ENCODE measurements around the gene TMEM245. TPM values are rescaled to one million over a fixed set of nuclear protein-coding genes. Genes with fewer than 3 reads are reported as not detected.

Gene TMEM245
- total RNA-seq, 1 experiment from 2014 or later, result 37.9 TPM

GRCh38 chr9:109020581-109021511, 98.9 kb downstream of the TMEM245 start:
- no peak overlapping the region for H3K27ac ChIP-seq (ENCODE audit: low read length)
- no peak for DNase-seq
- peaks cover 10% of the 10 kb centered on the region; the same call in 1 of the 2 replicates for H3K36me3 ChIP-seq (ENCODE audit: insufficient read depth, low read length)
- no peaks in the 10 kb centered on the region for H3K27me3 ChIP-seq (ENCODE audit: low read length)
- peaks cover 35% of the 10 kb centered on the region for H3K4me1 ChIP-seq (ENCODE audit: low read length)
- no peak overlapping the region for H3K4me3 ChIP-seq (ENCODE audit: low read length)
- no peak overlapping the region for H3K9ac ChIP-seq (ENCODE audit: low read length)
- H3K4me2 ChIP-seq (ENCODE audit: low read depth, low read length, poor library complexity, severe bottlenecking), result no peak overlapping the region
- H3K9me2 ChIP-seq (replicated peaks; ENCODE audit: insufficient read depth, low read length), result no peaks in the 10 kb centered on the region
- no peaks in the 10 kb centered on the region for H3K9me3 ChIP-seq (ENCODE audit: low read length)
- H2AFZ ChIP-seq (ENCODE audit: low read length), result no peak overlapping the region
- peaks cover 42% of the 10 kb centered on the region for H3K79me2 ChIP-seq (ENCODE audit: low read length)
- H4K20me1 ChIP-seq (ENCODE audit: insufficient read depth, low read depth, low read length), result no peaks in the 10 kb centered on the region

DNA sequence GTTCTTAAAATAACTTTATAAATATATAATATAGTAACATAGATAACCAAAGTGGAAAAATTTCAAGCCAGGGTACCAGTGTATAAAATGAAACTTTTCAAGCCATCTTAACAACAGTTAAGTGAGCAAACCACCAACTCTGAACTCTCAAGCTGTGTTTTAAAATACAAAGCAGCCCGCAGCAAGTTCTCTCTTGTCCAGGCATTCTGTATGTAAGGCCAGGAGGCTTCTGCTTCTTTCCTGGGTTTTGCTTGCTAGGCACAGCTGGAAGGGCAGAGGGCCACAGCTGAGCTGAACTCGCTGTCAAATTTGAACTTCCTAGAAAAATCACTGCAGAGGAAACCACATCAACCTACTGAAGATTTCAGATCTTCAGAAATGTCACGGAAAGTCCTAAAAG, 99.6 kb downstream of the TMEM245 start:
- no peak for DNase-seq
- Histone ChIP-seq H3K9ac (ENCODE audit: low read length) (no peak overlapping the region), H3K4me1 (ENCODE audit: low read length) (peaks cover 35% of the 10 kb centered on the region), H3K36me3 (ENCODE audit: insufficient read depth, low read length) (peaks cover 10% of the 10 kb centered on the region; the same call in 1 of the 2 replicates), H3K79me2 (ENCODE audit: low read length) (peaks cover 38% of the 10 kb centered on the region), H2AFZ (ENCODE audit: low read length) (no peak overlapping the region), H3K4me2 (ENCODE audit: low read depth, low read length, poor library complexity, severe bottlenecking) (no peak overlapping the region), H3K4me3 (ENCODE audit: low read length) (no peak overlapping the region), H3K27ac (ENCODE audit: low read length) (no peak overlapping the region), H3K27me3 (ENCODE audit: low read length) (no peaks in the 10 kb centered on the region), H3K9me3 (ENCODE audit: low read length) (no peaks in the 10 kb centered on the region), H4K20me1 (ENCODE audit: insufficient read depth, low read depth, low read length) (no peaks in the 10 kb centered on the region), H3K9me2 (replicated peaks; ENCODE audit: insufficient read depth, low read length) (no peaks in the 10 kb centered on the region)

- Histone ChIP-seq H3K4me1 (ENCODE audit: low read length) (peaks cover 35% of the 10 kb centered on the region), H3K27me3 (ENCODE audit: low read length) (no peaks in the 10 kb centered on the region), H3K4me3 (ENCODE audit: low read length) (no peak overlapping the region), H3K36me3 (ENCODE audit: insufficient read depth, low read length) (peaks cover 10% of the 10 kb centered on the region; the same call in 1 of the 2 replicates), H3K9me3 (ENCODE audit: low read length) (no peaks in the 10 kb centered on the region), H3K27ac (ENCODE audit: low read length) (no peak overlapping the region), H3K9me2 (replicated peaks; ENCODE audit: insufficient read depth, low read length) (no peaks in the 10 kb centered on the region), H3K9ac (ENCODE audit: low read length) (no peak overlapping the region), H2AFZ (ENCODE audit: low read length) (no peak overlapping the region), H4K20me1 (ENCODE audit: insufficient read depth, low read depth, low read length) (no peaks in the 10 kb centered on the region), H3K79me2 (ENCODE audit: low read length) (peaks cover 31% of the 10 kb centered on the region), H3K4me2 (ENCODE audit: low read depth, low read length, poor library complexity, severe bottlenecking) (no peak overlapping the region)
- DNase-seq, result no peak
Observed at GRCh38 chr9:109019420-109019819, 100.3 kb downstream of the TMEM245 start.

- H3K27me3 ChIP-seq (ENCODE audit: low read length), result no peaks in the 10 kb centered on the region
- H3K9me2 ChIP-seq (replicated peaks; ENCODE audit: insufficient read depth, low read length), result no peaks in the 10 kb centered on the region
- H3K4me3 ChIP-seq (ENCODE audit: low read length), result no peak overlapping the region
- H3K9me3 ChIP-seq (ENCODE audit: low read length), result no peaks in the 10 kb centered on the region
- peak overlapping the region; percentile 39; the same call in 1 of the 2 replicates for H3K27ac ChIP-seq (ENCODE audit: low read length)
- no peak for DNase-seq
- peaks cover 44% of the 10 kb centered on the region for H3K4me1 ChIP-seq (ENCODE audit: low read length)
- no peak overlapping the region for H2AFZ ChIP-seq (ENCODE audit: low read length)
- no peak overlapping the region for H3K9ac ChIP-seq (ENCODE audit: low read length)
- no peak overlapping the region for H3K4me2 ChIP-seq (ENCODE audit: low read depth, low read length, poor library complexity, severe bottlenecking)
- peaks cover 21% of the 10 kb centered on the region for H3K79me2 ChIP-seq (ENCODE audit: low read length)
- H4K20me1 ChIP-seq (ENCODE audit: insufficient read depth, low read depth, low read length), result no peaks in the 10 kb centered on the region
- H3K36me3 ChIP-seq (ENCODE audit: insufficient read depth, low read length), result peaks cover 5% of the 10 kb centered on the region; the same call in 1 of the 2 replicates
Observed at GRCh38 chr9:109017493-109017892, 102.3 kb downstream of the TMEM245 start.

- Histone ChIP-seq H3K27me3 (ENCODE audit: low read length) (no peaks in the 10 kb centered on the region), H3K79me2 (ENCODE audit: low read length) (peaks cover 21% of the 10 kb centered on the region), H3K9ac (ENCODE audit: low read length) (no peak overlapping the region), H3K36me3 (ENCODE audit: insufficient read depth, low read length) (peaks cover 5% of the 10 kb centered on the region; the same call in 1 of the 2 replicates), H3K9me3 (ENCODE audit: low read length) (no peaks in the 10 kb centered on the region), H3K4me2 (ENCODE audit: low read depth, low read length, poor library complexity, severe bottlenecking) (no peak overlapping the region), H3K4me3 (ENCODE audit: low read length) (no peak overlapping the region), H3K9me2 (replicated peaks; ENCODE audit: insufficient read depth, low read length) (no peaks in the 10 kb centered on the region), H3K4me1 (ENCODE audit: low read length) (peaks cover 40% of the 10 kb centered on the region), H2AFZ (ENCODE audit: low read length) (no peak overlapping the region), H4K20me1 (ENCODE audit: insufficient read depth, low read depth, low read length) (no peaks in the 10 kb centered on the region), H3K27ac (ENCODE audit: low read length) (peak overlapping the region; percentile 39; the same call in 1 of the 2 replicates)
- DNase-seq, result no peak
Observed at GRCh38 chr9:109017061-109017460, 102.7 kb downstream of the TMEM245 start.

DNA sequence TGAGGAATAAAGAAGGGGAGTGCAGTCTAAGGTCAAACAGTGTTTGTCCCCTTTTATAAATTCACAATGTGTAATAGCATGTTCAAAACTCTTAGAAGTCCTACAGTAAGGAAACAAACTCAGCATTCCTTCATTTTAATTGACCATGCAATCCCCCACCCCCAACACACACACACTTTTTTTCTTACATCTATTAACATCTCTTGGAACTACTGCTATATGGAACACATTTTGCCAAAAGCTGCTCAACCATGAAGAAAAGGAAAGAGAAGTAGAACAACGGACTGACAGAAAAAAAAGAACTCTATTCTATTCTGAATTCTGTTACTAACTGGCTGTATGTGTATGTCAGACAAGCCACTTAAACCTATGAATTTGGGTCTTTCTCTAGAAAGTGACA, 103.6 kb downstream of the TMEM245 start:
- no peaks in the 10 kb centered on the region for H3K9me2 ChIP-seq (replicated peaks; ENCODE audit: insufficient read depth, low read length)
- no peak for DNase-seq
- no peak overlapping the region for H3K4me3 ChIP-seq (ENCODE audit: low read length)
- H3K27me3 ChIP-seq (ENCODE audit: low read length), result no peaks in the 10 kb centered on the region
- H4K20me1 ChIP-seq (ENCODE audit: insufficient read depth, low read depth, low read length), result no peaks in the 10 kb centered on the region
- H3K4me1 ChIP-seq (ENCODE audit: low read length), result peaks cover 40% of the 10 kb centered on the region
- H3K36me3 ChIP-seq (ENCODE audit: insufficient read depth, low read length), result peaks cover 5% of the 10 kb centered on the region; the same call in 1 of the 2 replicates
- no peaks in the 10 kb centered on the region for H3K9me3 ChIP-seq (ENCODE audit: low read length)
- H2AFZ ChIP-seq (ENCODE audit: low read length), result no peak overlapping the region
- no peak overlapping the region for H3K9ac ChIP-seq (ENCODE audit: low read length)
- H3K4me2 ChIP-seq (ENCODE audit: low read depth, low read length, poor library complexity, severe bottlenecking), result no peak overlapping the region
- peaks cover 22% of the 10 kb centered on the region for H3K79me2 ChIP-seq (ENCODE audit: low read length)
- no peak overlapping the region for H3K27ac ChIP-seq (ENCODE audit: low read length)

GRCh38 chr9:109014608-109015280, 105.0 kb downstream of the TMEM245 start:
- Histone ChIP-seq H3K27me3 (ENCODE audit: low read length) (no peaks in the 10 kb centered on the region), H4K20me1 (ENCODE audit: insufficient read depth, low read depth, low read length) (no peaks in the 10 kb centered on the region), H2AFZ (ENCODE audit: low read length) (no peak overlapping the region), H3K4me1 (ENCODE audit: low read length) (peaks cover 49% of the 10 kb centered on the region), H3K27ac (ENCODE audit: low read length) (0 out of 2 replicates have a peak overlapping the region, but pooled peaks have one; percentile 19), H3K79me2 (ENCODE audit: low read length) (peaks cover 34% of the 10 kb centered on the region), H3K4me3 (ENCODE audit: low read length) (no peak overlapping the region), H3K9ac (ENCODE audit: low read length) (no peak overlapping the region), H3K9me3 (ENCODE audit: low read length) (no peaks in the 10 kb centered on the region), H3K36me3 (ENCODE audit: insufficient read depth, low read length) (peaks cover 5% of the 10 kb centered on the region; the same call in 1 of the 2 replicates), H3K4me2 (ENCODE audit: low read depth, low read length, poor library complexity, severe bottlenecking) (no peak overlapping the region), H3K9me2 (replicated peaks; ENCODE audit: insufficient read depth, low read length) (no peaks in the 10 kb centered on the region)
- DNase-seq, result no peak

Data from Karpas-422 (cell line).